Embryonic facial prominence (tissue), 1 donor: ENCODE data around the gene C15orf40.
"Not testable (repeated sequence)": the region's sequence is repeated elsewhere in the genome, so short reads cannot be mapped to it uniquely, and the experiment has no call there.

Experiments
- DNase-seq: peaks from one replicate; pipeline ENCODE4 v3.0.0-alpha.2; 2016; ENCODE audit errors: extremely low spot score

The C15orf40 gene

GRCh38 chr15:82952158-82953081 is 59.0 kb downstream of the C15orf40 start, which contains the start of gene HOMER2:
HOMER2 (minus strand) TSS chr15:82952720; CDS start chr15:82952535, 185 bp downstream.
- peak; percentile 9 for DNase-seq

GRCh38 chr15:82951472-82952157 is 59.8 kb downstream of the C15orf40 start:
- no peak for DNase-seq

GRCh38 chr15:82950746-82951370 is 60.6 kb downstream of the C15orf40 start:
- no peak for DNase-seq

GRCh38 chr15:82950295-82950694 is 61.1 kb downstream of the C15orf40 start:
- DNase-seq = no peak

GRCh38 chr15:82946155-82946701 is 65.2 kb downstream of the C15orf40 start:
- no peak for DNase-seq

- DNase-seq = no peak
Measured at GRCh38 chr15:82945326-82945725, 66.1 kb downstream of the C15orf40 start.

- no peak for DNase-seq
Measured at GRCh38 chr15:82944821-82945220, 66.6 kb downstream of the C15orf40 start.

GRCh38 chr15:82944056-82944455 is 67.4 kb downstream of the C15orf40 start:
- DNase-seq = no peak

GRCh38 chr15:82943176-82943575 is 68.3 kb downstream of the C15orf40 start:
- DNase-seq = no peak

- no peak for DNase-seq
Measured at GRCh38 chr15:82942691-82943090, 68.7 kb downstream of the C15orf40 start.

- DNase-seq = not testable (repeated sequence)
Measured at GRCh38 chr15:82939678-82940077, 71.8 kb downstream of the C15orf40 start.
